Body of pancreas (tissue), 4 donors: ENCODE measurements around the gene DENND5B. TPM values are rescaled to one million over a fixed set of nuclear protein-coding genes. Genes with fewer than 3 reads are reported as not detected.

Source experiments
- ATAC-seq: fragments of 150-250 bp; one replicate; pipeline ENCODE4 v1.9.1; 2016
- DNase-seq, 4 donors: peaks; one replicate each; pipeline ENCODE4 v3.0.0-alpha.2; 2019
- H3K27ac ChIP-seq, 4 donors: fragments of 200-600 bp; sonication (generic); 1 replicate in 3 of 4; 2 replicates in 1 of 4; pipeline versions ENCODE4 v1.5.1 to v1.6.1; 2016 to 2019; ENCODE audit warnings: mild to moderate bottlenecking in 1 of 4, mixed read lengths in 1 of 4, moderate library complexity in 1 of 4
- H3K27me3 ChIP-seq, 2 donors: fragments of 200-600 bp; sonication (generic); one replicate each; pipeline ENCODE4 v1.6.0; 2016; ENCODE audit warnings: mild to moderate bottlenecking in 1 of 2
- H3K36me3 ChIP-seq, 2 donors: fragments of 200-600 bp; sonication (generic); replicated peaks in 1 of 2; 2 replicates each; pipeline ENCODE4 v1.5.1; 2016; ENCODE audit warnings: low read depth in 2 of 2; ENCODE audit not compliant: insufficient read depth in 1 of 2
- H3K4me1 ChIP-seq: fragments of 200-600 bp; sonication (generic); one replicate; pipeline ENCODE4 v1.6.0; 2016
- H3K4me3 ChIP-seq, 2 donors: fragments of 200-600 bp; sonication (generic); 1 replicate in 1 of 2; 2 replicates in 1 of 2; pipeline ENCODE4 v1.5.1; 2016 to 2019
- H3K9me3 ChIP-seq, 3 donors: fragments of 200-600 bp; sonication (generic); 1 replicate in 2 of 3; 2 replicates in 1 of 3; pipeline ENCODE4 v1.5.1; 2016
- CTCF ChIP-seq, 7 experiments: fragments of 450-650 bp in 4 of 7; fragments of 200-600 bp in 3 of 7; sonication (generic) in 3 of 7; IDR thresholded peaks; one replicate each; pipeline ENCODE4 v1.5.1; 2016 to 2019; ENCODE audit warnings: antibody characterized with exemption in 7 of 7
- POLR2A ChIP-seq, 3 donors: fragments of 450-650 bp; IDR thresholded peaks; one replicate each; pipeline ENCODE4 v1.6.1; 2016; ENCODE audit warnings: antibody characterized with exemption in 3 of 3, mild to moderate bottlenecking in 2 of 3
- WGBS, 2 donors: methylation state at CpG; one replicate each; pipeline ENCODE4 v1.1.5; 2017; 5-methylcytosine and 5-hydroxymethylcytosine counted together
- intact Hi-C: fragments of 100-400 bp; cut with DNase I; formaldehyde crosslinking; loops from one replicate; pipeline ENCODE4 v1.15.1; 2023
- total RNA-seq, 2 donors: library from RNA; depleted of rRNA; stranded (reverse); fragments of >200 nt; gene quantifications; one replicate each; pipeline ENCODE4 v1.1.0, GENCODE V29; 2016

Gene DENND5B
- total RNA-seq, 2 donors from 2014 or later: 8.8 to 32.0 TPM

DNA sequence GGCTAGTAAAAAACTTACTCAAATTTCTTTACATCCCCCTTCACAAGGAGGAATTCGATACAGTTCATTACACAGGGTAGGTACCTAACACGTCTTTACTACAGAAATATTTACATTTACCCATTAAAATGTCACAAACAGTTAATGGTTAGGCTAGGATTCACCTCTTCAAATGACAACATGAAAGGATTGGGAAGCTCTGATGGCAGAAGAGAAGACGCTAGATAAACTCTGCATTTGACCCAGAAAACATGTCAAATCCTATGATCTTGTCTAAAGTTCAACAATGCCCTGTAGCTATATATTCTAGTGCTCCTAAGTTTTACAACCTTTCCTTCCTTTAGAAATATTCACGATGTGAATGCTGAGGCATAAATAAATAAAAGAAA, 64.8 kb downstream of the DENND5B start:
- ATAC-seq (no peak), DNase-seq (no peak)
- Histone ChIP-seq H3K9me3 (no peaks in the 10 kb centered on the region), H3K27ac (no peak overlapping the region), H3K4me3 (no peak overlapping the region), H3K4me1 (no peaks in the 10 kb centered on the region), H3K36me3 (no peaks in the 10 kb centered on the region), H3K27me3 (no peaks in the 10 kb centered on the region)
- 55 to 71% methylated on average over 4 of the region's 4 CpGs for WGBS, 2 donors
- TF ChIP-seq CTCF (IDR thresholded peaks at IDR 0.05) (no peak), POLR2A (IDR thresholded peaks at IDR 0.05) (no peak)
- intact Hi-C loops: no loop called here

- Histone ChIP-seq H3K4me3 (no peak overlapping the region), H3K27me3 (no peaks in the 10 kb centered on the region), H3K36me3 (no peaks in the 10 kb centered on the region), H3K9me3 (no peaks in the 10 kb centered on the region), H3K27ac (no peak overlapping the region), H3K4me1 (no peaks in the 10 kb centered on the region)
- no peak for TF ChIP-seq POLR2A (IDR thresholded peaks at IDR 0.05)
- TF ChIP-seq CTCF (IDR thresholded peaks at IDR 0.05): no peak
- DNase-seq: no peak
- intact Hi-C loops: no loop called here
- 83 to 85% methylated on average over 3 of the region's 3 CpGs for WGBS, 2 donors
- ATAC-seq: no peak
These were observed 65.3 kb downstream of the DENND5B start for GRCh38 chr12:31525496-31526157.

DNA sequence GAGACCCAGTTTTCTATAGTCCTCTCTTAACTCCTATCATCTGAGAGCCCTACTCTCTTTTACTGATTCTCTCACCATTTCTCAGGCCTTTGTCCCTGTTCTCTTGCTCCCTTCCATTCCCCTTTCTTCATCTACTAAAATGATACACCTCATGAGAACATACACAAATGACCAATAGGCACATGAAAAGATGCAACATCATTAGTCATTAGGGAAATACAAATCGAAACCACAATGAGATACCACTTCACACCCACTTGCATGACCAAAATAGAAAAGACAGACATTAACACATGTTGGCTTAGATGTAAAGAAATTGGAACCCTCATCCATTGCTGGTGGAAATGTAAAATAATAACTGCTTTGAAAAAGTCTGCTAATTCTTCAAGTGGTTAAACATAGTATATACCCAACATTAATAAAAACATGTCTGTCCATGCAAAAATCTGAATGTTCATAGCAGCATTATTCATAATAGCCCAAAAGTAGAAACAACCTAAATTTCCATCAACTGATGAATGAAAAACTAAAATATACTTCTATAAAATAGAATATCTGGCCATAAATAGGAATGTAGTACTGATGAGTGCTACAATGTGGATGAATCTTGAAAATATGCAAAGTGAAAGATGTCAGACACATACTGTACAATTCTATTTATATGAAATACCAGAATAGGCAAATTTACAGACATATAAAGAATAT, 66.0 kb downstream of the DENND5B start:
- no peaks in the 10 kb centered on the region for H3K36me3 ChIP-seq
- WGBS, 2 donors: 73 to 83% methylated on average over 1 of the region's 1 CpG
- H3K4me3 ChIP-seq: no peak overlapping the region
- H3K27ac ChIP-seq: no peak overlapping the region
- H3K4me1 ChIP-seq: peaks cover 4% of the 10 kb centered on the region
- no peak for DNase-seq
- H3K27me3 ChIP-seq: no peaks in the 10 kb centered on the region
- ATAC-seq: no peak
- H3K9me3 ChIP-seq: no peaks in the 10 kb centered on the region
- TF ChIP-seq POLR2A (IDR thresholded peaks at IDR 0.05) (no peak), CTCF (IDR thresholded peaks at IDR 0.05) (no peak)
- intact Hi-C loops: no loop called here

GRCh38 chr12:31523306-31523705, 67.6 kb downstream of the DENND5B start:
- no peaks in the 10 kb centered on the region for H3K36me3 ChIP-seq
- no peaks in the 10 kb centered on the region for H3K27me3 ChIP-seq
- H3K4me1 ChIP-seq: peaks cover 20% of the 10 kb centered on the region
- WGBS, 2 donors: 91 to 93% methylated on average over 2 of the region's 2 CpGs
- no peak overlapping the region for H3K4me3 ChIP-seq
- ATAC-seq: no peak
- no peak for TF ChIP-seq CTCF (IDR thresholded peaks at IDR 0.05)
- no peak for TF ChIP-seq POLR2A (IDR thresholded peaks at IDR 0.05)
- no peaks in the 10 kb centered on the region for H3K9me3 ChIP-seq
- no peak for DNase-seq
- no peak overlapping the region for H3K27ac ChIP-seq
- intact Hi-C loops: no loop called here

DNA sequence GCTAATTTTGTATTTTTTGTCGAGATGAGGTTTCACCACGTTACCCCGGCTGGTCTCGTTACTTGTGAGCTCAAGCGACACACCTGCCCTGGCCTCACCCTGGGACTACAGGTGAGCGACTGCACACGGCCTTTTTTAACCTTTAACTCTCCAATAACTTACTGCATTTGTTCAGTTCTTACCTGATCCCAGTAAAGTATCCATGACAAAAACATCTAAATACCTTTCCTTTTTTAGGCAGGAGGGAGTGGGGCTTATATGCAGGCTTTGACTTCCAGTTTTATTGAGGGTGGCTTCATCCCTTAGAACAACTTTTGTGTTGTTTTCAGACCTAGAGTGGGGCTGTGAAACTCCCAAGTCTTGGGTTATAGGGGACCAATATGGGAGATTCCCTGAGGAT, 68.3 kb downstream of the DENND5B start:
- DNase-seq: no peak
- TF ChIP-seq CTCF (IDR thresholded peaks at IDR 0.05) (no peak), POLR2A (IDR thresholded peaks at IDR 0.05) (no peak)
- H3K36me3 ChIP-seq: no peaks in the 10 kb centered on the region
- H3K4me1 ChIP-seq: peaks cover 27% of the 10 kb centered on the region
- no peak overlapping the region for H3K27ac ChIP-seq
- H3K4me3 ChIP-seq: no peak overlapping the region
- intact Hi-C loops: no loop called here
- H3K9me3 ChIP-seq: no peaks in the 10 kb centered on the region
- 79 to 86% methylated on average over 7 of the region's 7 CpGs for WGBS, 2 donors
- no peak for ATAC-seq
- no peaks in the 10 kb centered on the region for H3K27me3 ChIP-seq
